Measurements from ENCODE around the gene DYSF.

GRCh38 chr2:71678874-71679273 lies 225.5 kb downstream of the DYSF start:
- TF ChIP-seq CTCF (IDR thresholded peaks at IDR 0.05) = no peak
- TF ChIP-seq POLR2A (IDR thresholded peaks at IDR 0.05) = no peak
- no peak for TF ChIP-seq EP300 (IDR thresholded peaks at IDR 0.05; ENCODE audit: low read depth)

All from transverse colon (tissue), 3 donors.